Cortex of kidney (tissue), 1 donor: ENCODE data around the gene NTHL1.

ENCODE experiments used
- DNase-seq: peaks from one replicate; lab custom pipeline; 2025; lab: John Stamatoyannopoulos, UW

The NTHL1 gene

DNA sequence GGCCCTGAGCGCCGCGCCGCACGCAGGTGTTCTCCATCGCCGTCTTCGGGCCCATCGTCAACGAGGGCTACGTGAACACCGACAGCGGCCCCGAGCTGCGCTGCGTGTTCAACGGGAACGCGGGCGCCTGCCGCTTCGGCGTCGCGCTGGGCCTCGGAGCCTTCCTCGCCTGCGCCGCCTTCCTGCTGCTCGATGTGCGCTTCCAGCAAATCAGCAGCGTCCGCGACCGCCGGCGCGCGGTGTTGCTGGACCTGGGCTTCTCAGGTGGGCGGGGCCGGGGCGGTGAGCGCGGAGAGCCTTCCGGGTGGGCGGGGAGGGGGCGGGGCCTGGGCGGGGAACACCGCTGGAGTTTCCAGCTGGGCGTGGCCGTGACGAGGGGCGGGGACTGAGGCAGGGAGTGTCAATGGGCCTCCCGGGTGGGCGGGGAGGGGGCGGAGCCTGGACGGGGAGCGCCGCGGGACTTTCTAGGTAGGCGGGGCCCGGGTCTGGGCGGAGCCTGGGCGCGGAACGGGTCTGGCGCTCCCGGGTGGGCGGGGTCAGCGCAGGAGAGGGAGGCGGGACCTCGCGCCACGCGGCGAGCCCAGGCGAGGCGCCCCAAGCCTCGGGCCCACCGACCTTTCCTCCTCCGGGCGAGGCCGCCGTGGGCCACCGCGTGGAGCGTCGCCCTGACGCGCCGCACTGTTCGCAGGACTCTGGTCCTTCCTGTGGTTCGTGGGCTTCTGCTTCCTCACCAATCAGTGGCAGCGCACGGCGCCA lies 55.5 kb downstream of the NTHL1 start:
- DNase-seq = no peak

DNA sequence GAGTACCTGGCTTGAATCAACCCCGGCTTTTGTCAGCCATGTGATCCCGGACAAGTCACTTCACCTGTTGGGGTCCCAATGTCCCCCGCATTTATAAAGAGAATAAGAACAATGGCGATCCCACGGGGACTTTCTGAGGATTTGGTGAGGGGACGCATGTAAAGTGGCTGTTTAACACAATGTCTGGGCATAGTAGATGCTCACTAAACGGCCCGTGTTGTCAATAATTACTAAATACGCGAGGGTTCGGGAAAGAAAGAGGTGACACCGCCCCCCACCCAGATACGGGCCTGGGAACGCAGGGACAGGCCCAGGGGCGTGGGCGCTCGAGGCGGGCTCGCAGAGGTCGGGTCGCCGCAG lies 56.1 kb downstream of the NTHL1 start:
- no peak for DNase-seq

DNA sequence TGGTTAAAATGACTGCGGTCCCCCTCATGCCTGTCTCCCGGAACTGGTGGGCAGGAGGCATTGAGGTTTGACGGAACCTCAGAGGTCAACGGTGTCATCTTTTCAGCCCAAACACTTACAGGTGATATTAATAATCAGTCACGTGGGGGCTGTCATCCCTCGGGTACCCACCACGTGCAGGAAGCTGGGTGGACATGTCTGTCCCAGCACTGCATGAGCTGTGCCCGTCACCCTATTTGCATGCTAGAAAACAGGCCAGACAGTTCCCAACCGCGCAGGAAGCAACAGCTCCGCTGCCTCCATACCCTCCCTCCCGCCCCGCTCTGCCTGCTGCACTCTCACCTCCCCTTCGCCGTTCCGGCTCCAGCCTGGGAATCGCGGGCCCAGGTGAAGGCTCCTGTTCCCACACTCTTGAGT lies 56.5 kb downstream of the NTHL1 start:
- no peak for DNase-seq

DNA sequence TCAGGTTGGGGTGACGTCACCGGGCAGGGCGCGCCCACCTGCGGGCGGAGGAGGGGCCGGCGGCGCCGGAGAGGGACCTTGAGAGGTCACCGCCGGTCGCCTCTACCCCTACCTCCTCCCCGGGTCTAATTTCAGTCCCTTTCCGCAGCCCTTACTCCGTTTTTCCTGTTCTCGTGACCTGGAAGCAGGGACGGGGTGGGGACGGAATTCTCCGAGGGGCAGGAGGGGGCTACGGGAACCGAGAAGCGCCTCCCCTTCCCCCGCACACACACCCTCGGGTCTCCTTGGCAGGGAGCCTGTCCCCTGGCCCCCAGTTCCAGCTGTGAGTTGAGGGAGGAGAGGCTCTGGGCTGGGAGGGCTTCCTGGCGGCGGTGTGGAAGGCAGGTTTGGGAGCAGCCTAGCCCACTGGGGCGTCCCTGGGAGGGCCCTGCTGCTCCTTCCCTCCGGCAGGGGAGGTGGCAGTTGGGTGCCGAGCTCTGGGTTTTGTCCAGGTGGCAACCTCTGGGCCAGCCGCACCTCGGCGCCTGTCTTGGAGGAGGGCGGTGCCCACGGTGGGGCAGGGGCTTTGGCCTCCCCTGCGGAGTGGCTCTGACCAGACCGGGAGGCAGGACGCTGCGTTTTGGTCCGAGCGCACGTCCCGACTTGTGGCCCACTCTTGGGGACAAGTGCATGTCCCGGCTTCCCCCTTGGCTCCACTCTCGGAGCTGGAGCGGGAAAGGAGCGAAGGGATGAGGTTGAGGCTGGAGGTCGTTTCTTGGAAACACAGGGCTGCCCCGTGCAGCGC lies 57.1 kb downstream of the NTHL1 start:
- DNase-seq = no peak

DNA sequence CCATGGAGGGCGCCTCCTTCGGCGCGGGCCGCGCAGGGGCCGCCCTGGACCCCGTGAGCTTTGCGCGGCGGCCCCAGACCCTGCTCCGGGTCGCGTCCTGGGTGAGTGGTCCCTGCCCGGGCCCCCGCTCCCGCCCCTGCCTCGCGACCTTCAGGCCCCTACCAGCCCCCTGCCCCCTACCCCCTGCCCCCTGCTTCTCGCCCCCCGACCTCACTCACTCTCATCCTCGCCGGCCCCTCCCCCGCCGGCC lies 57.6 kb downstream of the NTHL1 start:
- DNase-seq = no peak
